Right lobe of liver (tissue), 4 donors: ENCODE measurements around the gene TSPAN14.

Experiments
- POLR2A ChIP-seq: fragments of 450-650 bp; IDR thresholded peaks from one replicate; pipeline ENCODE4 v1.6.1; 2017; ENCODE audit warnings: antibody characterized with exemption, mild to moderate bottlenecking
- TF ChIP-seq, protein P1 (sequence below), 4 donors: fragments of 200-600 bp in 3 of 4; fragments of 450-650 bp in 1 of 4; IDR thresholded peaks; one replicate each; pipeline versions ENCODE4 v1.5.1 to v1.8.0; 2016 to 2022; ENCODE audit warnings: antibody characterized with exemption in 4 of 4, mild to moderate bottlenecking in 2 of 4
- donor health status: DM: no; HTN: no; CAD: no.
- donor health status: DM: no; HTN: no; CAD: no.
- donor health status: DM: no; HTN: yes; CAD: no.

GRCh38 chr10:80480852-80481251 is 26.7 kb downstream of the TSPAN14 start:
- TF ChIP-seq POLR2A: no peak
- TF ChIP-seq, protein P1, sequence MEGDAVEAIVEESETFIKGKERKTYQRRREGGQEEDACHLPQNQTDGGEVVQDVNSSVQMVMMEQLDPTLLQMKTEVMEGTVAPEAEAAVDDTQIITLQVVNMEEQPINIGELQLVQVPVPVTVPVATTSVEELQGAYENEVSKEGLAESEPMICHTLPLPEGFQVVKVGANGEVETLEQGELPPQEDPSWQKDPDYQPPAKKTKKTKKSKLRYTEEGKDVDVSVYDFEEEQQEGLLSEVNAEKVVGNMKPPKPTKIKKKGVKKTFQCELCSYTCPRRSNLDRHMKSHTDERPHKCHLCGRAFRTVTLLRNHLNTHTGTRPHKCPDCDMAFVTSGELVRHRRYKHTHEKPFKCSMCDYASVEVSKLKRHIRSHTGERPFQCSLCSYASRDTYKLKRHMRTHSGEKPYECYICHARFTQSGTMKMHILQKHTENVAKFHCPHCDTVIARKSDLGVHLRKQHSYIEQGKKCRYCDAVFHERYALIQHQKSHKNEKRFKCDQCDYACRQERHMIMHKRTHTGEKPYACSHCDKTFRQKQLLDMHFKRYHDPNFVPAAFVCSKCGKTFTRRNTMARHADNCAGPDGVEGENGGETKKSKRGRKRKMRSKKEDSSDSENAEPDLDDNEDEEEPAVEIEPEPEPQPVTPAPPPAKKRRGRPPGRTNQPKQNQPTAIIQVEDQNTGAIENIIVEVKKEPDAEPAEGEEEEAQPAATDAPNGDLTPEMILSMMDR (IDR thresholded peaks at IDR 0.05): no peak
